ENCODE results near the gene MYH3. TPM values are rescaled to one million over a fixed set of nuclear protein-coding genes. Genes with fewer than 3 reads are reported as not detected.

MYH3 gene
- total and polyA plus RNA-seq, 2 experiments from 2014 or later, result 0.93 to 3.5 TPM

DNA sequence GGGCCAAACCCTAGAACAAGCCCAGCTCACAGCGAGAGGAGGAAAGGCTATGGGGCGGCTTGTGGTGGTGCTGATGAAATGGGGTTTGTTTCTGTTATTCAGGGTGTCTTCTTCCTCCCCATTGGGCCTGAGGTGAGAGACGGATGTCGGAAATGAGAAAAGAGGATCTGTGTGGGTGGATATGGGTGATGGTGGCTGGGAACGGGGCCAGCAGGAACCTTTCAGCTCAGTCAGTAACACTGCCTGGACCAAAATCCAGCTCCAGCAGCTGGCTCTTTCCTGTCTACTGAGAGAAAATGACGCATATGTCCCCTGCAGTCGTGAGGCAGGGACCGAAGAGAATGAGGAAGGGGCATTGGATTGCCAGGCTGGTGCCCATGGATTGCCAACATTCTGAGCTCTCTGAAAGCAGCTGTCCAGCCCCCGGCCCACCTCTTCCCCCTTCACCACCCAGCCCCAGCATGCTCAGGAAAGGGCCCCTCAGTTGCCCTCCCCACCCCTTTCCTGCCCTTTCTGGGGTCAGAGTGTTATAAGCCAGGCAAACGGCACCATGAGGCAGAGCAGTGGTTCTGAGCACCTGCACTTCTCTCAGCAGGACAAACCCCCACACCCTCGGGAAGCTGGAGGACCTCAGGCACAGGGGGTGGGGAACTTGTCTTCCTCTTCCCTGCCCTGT is 4.0 kb downstream of the MYH3 start:
- H4K20me1 ChIP-seq (ENCODE audit: insufficient read depth, poor library complexity, severe bottlenecking), result no peaks in the 10 kb centered on the region
- H3K79me2 ChIP-seq, result no peaks in the 10 kb centered on the region
- H3K4me3 ChIP-seq, result no peak overlapping the region
- H3K9me3 ChIP-seq (ENCODE audit: low read depth), result no peaks in the 10 kb centered on the region
- WGBS (ENCODE audit: low lambda C conversion rate, missing lambda C conversion rate), result 91% methylated on average over 10 of the region's 11 CpGs
- DNase-seq (ENCODE audit: low spot score), result no peak
- no peaks in the 10 kb centered on the region for H3K27me3 ChIP-seq
- no peaks in the 10 kb centered on the region for H3K36me3 ChIP-seq (replicated peaks; ENCODE audit: insufficient read depth, low read depth)
- TF ChIP-seq EZH2phosphoT487 (IDR thresholded peaks at IDR 0.05; ENCODE audit: low read depth, severe bottlenecking, unreplicated experiment), result no peak
- TF ChIP-seq, protein P1, sequence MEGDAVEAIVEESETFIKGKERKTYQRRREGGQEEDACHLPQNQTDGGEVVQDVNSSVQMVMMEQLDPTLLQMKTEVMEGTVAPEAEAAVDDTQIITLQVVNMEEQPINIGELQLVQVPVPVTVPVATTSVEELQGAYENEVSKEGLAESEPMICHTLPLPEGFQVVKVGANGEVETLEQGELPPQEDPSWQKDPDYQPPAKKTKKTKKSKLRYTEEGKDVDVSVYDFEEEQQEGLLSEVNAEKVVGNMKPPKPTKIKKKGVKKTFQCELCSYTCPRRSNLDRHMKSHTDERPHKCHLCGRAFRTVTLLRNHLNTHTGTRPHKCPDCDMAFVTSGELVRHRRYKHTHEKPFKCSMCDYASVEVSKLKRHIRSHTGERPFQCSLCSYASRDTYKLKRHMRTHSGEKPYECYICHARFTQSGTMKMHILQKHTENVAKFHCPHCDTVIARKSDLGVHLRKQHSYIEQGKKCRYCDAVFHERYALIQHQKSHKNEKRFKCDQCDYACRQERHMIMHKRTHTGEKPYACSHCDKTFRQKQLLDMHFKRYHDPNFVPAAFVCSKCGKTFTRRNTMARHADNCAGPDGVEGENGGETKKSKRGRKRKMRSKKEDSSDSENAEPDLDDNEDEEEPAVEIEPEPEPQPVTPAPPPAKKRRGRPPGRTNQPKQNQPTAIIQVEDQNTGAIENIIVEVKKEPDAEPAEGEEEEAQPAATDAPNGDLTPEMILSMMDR (IDR thresholded peaks at IDR 0.05; ENCODE audit: poor library complexity), result no peak
- no peak for TF ChIP-seq EZH2 (IDR thresholded peaks at IDR 0.05; ENCODE audit: borderline replicate concordance)
- H3K4me1 ChIP-seq (ENCODE audit: insufficient read depth), result no peaks in the 10 kb centered on the region
- no peaks in the 10 kb centered on the region for H3K9me2 ChIP-seq (replicated peaks; ENCODE audit: insufficient read depth)
- no peak overlapping the region for H2AFZ ChIP-seq
- no peak overlapping the region for H3K27ac ChIP-seq
- H3K4me2 ChIP-seq, result no peak overlapping the region

DNA sequence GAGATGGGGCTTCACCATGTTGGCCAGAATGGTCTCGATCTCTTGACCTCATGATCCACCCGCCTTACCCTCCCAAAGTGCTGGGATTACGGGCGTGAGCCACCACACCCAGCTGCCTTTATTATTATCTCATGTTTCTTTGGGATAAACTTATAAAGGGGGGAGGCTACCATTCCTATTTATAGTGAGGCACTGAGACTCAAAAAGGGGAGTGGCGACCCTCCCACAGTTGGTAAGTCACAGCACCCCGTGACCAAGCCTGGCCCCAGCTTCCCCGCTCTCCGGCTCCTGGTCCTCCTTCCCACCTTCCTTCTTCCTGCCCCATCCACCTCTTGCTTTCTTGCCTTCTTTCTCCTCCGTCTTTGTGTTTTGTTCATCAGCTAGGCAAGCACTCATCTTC is 5.2 kb downstream of the MYH3 start:
- no peak overlapping the region for H3K4me3 ChIP-seq
- H3K9me3 ChIP-seq (ENCODE audit: low read depth), result no peaks in the 10 kb centered on the region
- H3K79me2 ChIP-seq, result no peaks in the 10 kb centered on the region
- H4K20me1 ChIP-seq (ENCODE audit: insufficient read depth, poor library complexity, severe bottlenecking), result no peaks in the 10 kb centered on the region
- no peaks in the 10 kb centered on the region for H3K36me3 ChIP-seq (replicated peaks; ENCODE audit: insufficient read depth, low read depth)
- no peaks in the 10 kb centered on the region for H3K9me2 ChIP-seq (replicated peaks; ENCODE audit: insufficient read depth)
- no peak for DNase-seq (ENCODE audit: low spot score)
- no peaks in the 10 kb centered on the region for H3K4me1 ChIP-seq (ENCODE audit: insufficient read depth)
- H3K27ac ChIP-seq, result no peak overlapping the region
- WGBS (ENCODE audit: low lambda C conversion rate, missing lambda C conversion rate), result 88% methylated on average over 9 of the region's 9 CpGs
- H3K27me3 ChIP-seq, result no peaks in the 10 kb centered on the region
- TF ChIP-seq EZH2 (IDR thresholded peaks at IDR 0.05; ENCODE audit: borderline replicate concordance), result no peak
- no peak for TF ChIP-seq EZH2phosphoT487 (IDR thresholded peaks at IDR 0.05; ENCODE audit: low read depth, severe bottlenecking, unreplicated experiment)
- TF ChIP-seq, protein P1 (IDR thresholded peaks at IDR 0.05; ENCODE audit: poor library complexity), result no peak
- no peak overlapping the region for H3K4me2 ChIP-seq
- H2AFZ ChIP-seq, result no peak overlapping the region

DNA sequence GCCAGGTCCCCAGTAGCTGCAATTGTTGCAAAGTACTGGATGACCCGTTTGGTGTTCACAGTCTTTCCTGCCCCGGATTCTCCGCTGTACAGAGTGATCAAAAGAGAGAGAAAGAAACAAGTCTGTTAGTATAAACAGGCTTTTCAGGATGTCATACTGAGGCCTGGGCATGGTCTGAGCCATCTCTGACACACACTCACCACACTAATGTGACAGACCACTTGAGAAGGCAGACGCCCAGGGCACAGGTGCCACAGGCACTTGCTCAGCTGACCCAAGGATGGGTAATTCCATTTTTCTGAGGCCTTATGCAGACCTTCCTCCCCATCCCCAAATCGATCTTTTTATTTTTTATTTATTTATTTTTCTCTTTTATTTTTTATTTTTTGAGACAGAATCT is 7.5 kb downstream of the MYH3 start:
- Histone ChIP-seq H3K27me3 (no peaks in the 10 kb centered on the region), H3K4me1 (ENCODE audit: insufficient read depth) (no peaks in the 10 kb centered on the region), H3K4me3 (no peak overlapping the region), H2AFZ (no peak overlapping the region), H4K20me1 (ENCODE audit: insufficient read depth, poor library complexity, severe bottlenecking) (no peaks in the 10 kb centered on the region), H3K9me3 (ENCODE audit: low read depth) (no peaks in the 10 kb centered on the region), H3K27ac (no peak overlapping the region), H3K36me3 (replicated peaks; ENCODE audit: insufficient read depth, low read depth) (no peaks in the 10 kb centered on the region), H3K9me2 (replicated peaks; ENCODE audit: insufficient read depth) (no peaks in the 10 kb centered on the region), H3K79me2 (no peaks in the 10 kb centered on the region), H3K4me2 (no peak overlapping the region)
- no peak for DNase-seq (ENCODE audit: low spot score)
- TF ChIP-seq, protein P1 (IDR thresholded peaks at IDR 0.05; ENCODE audit: poor library complexity), result no peak
- TF ChIP-seq EZH2phosphoT487 (IDR thresholded peaks at IDR 0.05; ENCODE audit: low read depth, severe bottlenecking, unreplicated experiment) (no peak), EZH2 (IDR thresholded peaks at IDR 0.05; ENCODE audit: borderline replicate concordance) (no peak)
- 91% methylated on average over 5 of the region's 5 CpGs for WGBS (ENCODE audit: low lambda C conversion rate, missing lambda C conversion rate)

Measured in hepatocyte (in vitro differentiated cells).